HEK293 (cell line): ENCODE data around the gene DNAJC30.

ENCODE experiments used
- CTCF ChIP-seq: fragments of 450-650 bp; formaldehyde crosslinking; IDR thresholded peaks from 2 replicates; pipeline ENCODE4 v1.5.1; 2016; ENCODE audit warnings: missing biosample characterization, missing genetic modification characterization
- PATZ1 ChIP-seq: fragments of 450-650 bp; formaldehyde crosslinking; IDR thresholded peaks from 2 replicates; pipeline ENCODE4 v1.5.1; 2016; ENCODE audit warnings: missing biosample characterization, missing genetic modification characterization
- ZBTB21 ChIP-seq: fragments of 450-650 bp; formaldehyde crosslinking; IDR thresholded peaks from 2 replicates; pipeline ENCODE4 v1.5.1; 2017; ENCODE audit warnings: missing biosample characterization, missing genetic modification characterization
- ZFP41 ChIP-seq: fragments of 450-650 bp; formaldehyde crosslinking; IDR thresholded peaks from 2 replicates; pipeline ENCODE4 v1.5.1; 2016; ENCODE audit warnings: missing biosample characterization, missing genetic modification characterization, borderline replicate concordance
- ZNF114 ChIP-seq: fragments of 450-650 bp; formaldehyde crosslinking; IDR thresholded peaks from 2 replicates; pipeline ENCODE4 v1.5.0; 2017; ENCODE audit warnings: missing biosample characterization, missing genetic modification characterization
- ZNF146 ChIP-seq: fragments of 450-650 bp; formaldehyde crosslinking; IDR thresholded peaks from 2 replicates; pipeline ENCODE4 v1.5.1; 2016; ENCODE audit warnings: missing biosample characterization, missing genetic modification characterization
- ZNF274 ChIP-seq, 2 experiments: fragments of 200-500 bp in 1 of 2; fragments of 450-650 bp in 1 of 2; sonication (Bioruptor generic) in 1 of 2; formaldehyde crosslinking in 1 of 2; IDR thresholded peaks; 2 replicates each; pipeline versions ENCODE4 v1.5.1 to v1.6.1; 2014 to 2016; ENCODE audit warnings: borderline replicate concordance in 1 of 2, inconsistent platforms in 1 of 2, low read length in 1 of 2, missing biosample characterization in 1 of 2, missing genetic modification characterization in 1 of 2
- ZNF548 ChIP-seq: fragments of 450-650 bp; formaldehyde crosslinking; IDR thresholded peaks from 2 replicates; pipeline ENCODE4 v1.5.1; 2016; ENCODE audit warnings: missing biosample characterization, missing genetic modification characterization
- ZNF549 ChIP-seq: fragments of 450-650 bp; IDR thresholded peaks from 2 replicates; pipeline ENCODE4 v1.5.1; 2018; ENCODE audit warnings: missing biosample characterization, missing genetic modification characterization, mild to moderate bottlenecking, inconsistent platforms, moderate library complexity
- ZNF704 ChIP-seq: fragments of 450-650 bp; formaldehyde crosslinking; IDR thresholded peaks from 2 replicates; pipeline ENCODE4 v1.5.1; 2016; ENCODE audit warnings: missing biosample characterization, missing genetic modification characterization
- ZNF768 ChIP-seq: fragments of 450-650 bp; formaldehyde crosslinking; IDR thresholded peaks from 2 replicates; pipeline ENCODE4 v1.5.1; 2018; ENCODE audit warnings: missing biosample characterization, mild to moderate bottlenecking, missing genetic modification characterization
- ZNF776 ChIP-seq: fragments of 450-650 bp; formaldehyde crosslinking; IDR thresholded peaks from 2 replicates; pipeline ENCODE4 v1.5.0; 2017; ENCODE audit warnings: missing biosample characterization, missing genetic modification characterization, borderline replicate concordance

- TF ChIP-seq ZBTB21 = no peak
- no peak for TF ChIP-seq CTCF (tag by site-specific recombination)
- no peak for TF ChIP-seq ZFP41 (tag by site-specific recombination)
- TF ChIP-seq PATZ1 (tag by site-specific recombination) = no peak
- no peak for TF ChIP-seq ZNF776 (tag by site-specific recombination)
- TF ChIP-seq ZNF114 (tag by site-specific recombination) = no peak
- no peak for TF ChIP-seq ZNF768 (tag by site-specific recombination)
- TF ChIP-seq ZNF549 = no peak
- TF ChIP-seq ZNF274 (IDR thresholded peaks at IDR 0.05; ENCODE audit: low read length) = no peak
- TF ChIP-seq ZNF274 (tag by site-specific recombination; IDR thresholded peaks at IDR 0.05; ENCODE audit: borderline replicate concordance) = no peak
- no peak for TF ChIP-seq ZNF146
- no peak for TF ChIP-seq ZNF548 (tag by site-specific recombination)
- no peak for TF ChIP-seq ZNF704 (tag by site-specific recombination)
Measured at GRCh38 chr7:73722785-73723184, 39.5 kb upstream of the DNAJC30 start.
